Keratinocyte (primary cell): ENCODE measurements around the gene PRR19.

Experiments
- EZH2 ChIP-seq: IDR thresholded peaks from one replicate; pipeline ENCODE4 v1.6.1; 2012; ENCODE audit warnings: inconsistent platforms, mild to moderate bottlenecking, low read length, moderate library complexity
- TF ChIP-seq, protein P1 (sequence below), 3 experiments: IDR thresholded peaks in 1 of 3; conservative IDR thresholded peaks in 1 of 3; optimal IDR thresholded peaks in 1 of 3; 2 replicates in 2 of 3; 3 replicates in 1 of 3; pipeline versions ENCODE3 to v1.5.1; 2011; ENCODE audit warnings: low read length in 3 of 3, mild to moderate bottlenecking in 3 of 3, moderate library complexity in 2 of 3, control low read depth in 1 of 3, inconsistent platforms in 1 of 3; ENCODE audit not compliant: insufficient read depth in 2 of 3; ENCODE audit errors: extremely low read depth in 1 of 3

GRCh38 chr19:42309686-42310085, 7.8 kb downstream of the PRR19 start:
- TF ChIP-seq, protein P1, sequence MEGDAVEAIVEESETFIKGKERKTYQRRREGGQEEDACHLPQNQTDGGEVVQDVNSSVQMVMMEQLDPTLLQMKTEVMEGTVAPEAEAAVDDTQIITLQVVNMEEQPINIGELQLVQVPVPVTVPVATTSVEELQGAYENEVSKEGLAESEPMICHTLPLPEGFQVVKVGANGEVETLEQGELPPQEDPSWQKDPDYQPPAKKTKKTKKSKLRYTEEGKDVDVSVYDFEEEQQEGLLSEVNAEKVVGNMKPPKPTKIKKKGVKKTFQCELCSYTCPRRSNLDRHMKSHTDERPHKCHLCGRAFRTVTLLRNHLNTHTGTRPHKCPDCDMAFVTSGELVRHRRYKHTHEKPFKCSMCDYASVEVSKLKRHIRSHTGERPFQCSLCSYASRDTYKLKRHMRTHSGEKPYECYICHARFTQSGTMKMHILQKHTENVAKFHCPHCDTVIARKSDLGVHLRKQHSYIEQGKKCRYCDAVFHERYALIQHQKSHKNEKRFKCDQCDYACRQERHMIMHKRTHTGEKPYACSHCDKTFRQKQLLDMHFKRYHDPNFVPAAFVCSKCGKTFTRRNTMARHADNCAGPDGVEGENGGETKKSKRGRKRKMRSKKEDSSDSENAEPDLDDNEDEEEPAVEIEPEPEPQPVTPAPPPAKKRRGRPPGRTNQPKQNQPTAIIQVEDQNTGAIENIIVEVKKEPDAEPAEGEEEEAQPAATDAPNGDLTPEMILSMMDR (optimal IDR thresholded peaks at IDR 0.05 in 1 of 3, IDR thresholded peaks at IDR 0.05 in 1 of 3, conservative IDR thresholded peaks at IDR 0.05 in 1 of 3; ENCODE audit: extremely low read depth in 1 of 3, insufficient read depth in 2 of 3, low read length in 3 of 3), result no peak
- TF ChIP-seq EZH2, result no peak
